RWPE2 (cell line): ENCODE data around the gene ADAMTS5.

ENCODE experiments used
- ATAC-seq: fragments of 200-7000 bp; cut with Tn5 transposase; 3 replicates; pipeline ENCODE4 v1.9.1; 2021; ENCODE audit warnings: low read depth
- DNase-seq: peaks from one replicate; pipeline ENCODE4 v3.0.0-alpha.2; 2020; ENCODE audit warnings: low spot score
- H3K27ac ChIP-seq: fragments of 450-650 bp; 2 replicates; pipeline ENCODE4 v1.5.1; 2017; ENCODE audit warnings: mild to moderate bottlenecking; ENCODE audit not compliant: poor library complexity, severe bottlenecking
- H3K27me3 ChIP-seq: fragments of 250-450 bp; sonication (Bioruptor Pico); 2 replicates; pipeline ENCODE4 v1.5.1; 2021; ENCODE audit warnings: mild to moderate bottlenecking, moderate library complexity; ENCODE audit not compliant: insufficient read depth, poor library complexity, severe bottlenecking
- H3K36me3 ChIP-seq: fragments of 250-450 bp; sonication (Bioruptor Pico); 2 replicates; pipeline ENCODE4 v1.5.1; 2020; ENCODE audit warnings: low read depth, mild to moderate bottlenecking, moderate library complexity
- H3K4me1 ChIP-seq: fragments of 250-450 bp; sonication (Bioruptor Pico); 2 replicates; pipeline ENCODE4 v1.5.1; 2021; ENCODE audit warnings: mild to moderate bottlenecking, moderate library complexity; ENCODE audit not compliant: insufficient read depth, poor library complexity, severe bottlenecking
- H3K4me3 ChIP-seq: fragments of 250-450 bp; sonication (Bioruptor Pico); 2 replicates; pipeline ENCODE4 v1.5.1; 2021; ENCODE audit warnings: mild to moderate bottlenecking, moderate library complexity; ENCODE audit not compliant: severe bottlenecking
- H3K9me3 ChIP-seq: fragments of 250-450 bp; sonication (Bioruptor Pico); 2 replicates; pipeline ENCODE4 v1.5.1; 2021; ENCODE audit warnings: mild to moderate bottlenecking, moderate library complexity; ENCODE audit not compliant: severe bottlenecking
- CTCF ChIP-seq: fragments of 450-650 bp; IDR thresholded peaks from one replicate; pipeline ENCODE4 v1.5.1; 2017; ENCODE audit warnings: mild to moderate bottlenecking, moderate library complexity; ENCODE audit not compliant: poor library complexity, severe bottlenecking

Gene ADAMTS5

GRCh38 chr21:26923986-26924385 is 42.9 kb downstream of the ADAMTS5 start:
- Histone ChIP-seq H3K36me3 (no peaks in the 10 kb centered on the region), H3K9me3 (no peaks in the 10 kb centered on the region), H3K4me1 (no peaks in the 10 kb centered on the region), H3K4me3 (no peak overlapping the region), H3K27me3 (no peaks in the 10 kb centered on the region), H3K27ac (no peak overlapping the region)
- ATAC-seq (no peak), DNase-seq (no peak)
- no peak for TF ChIP-seq CTCF

- H3K27ac ChIP-seq = no peak overlapping the region
- DNase-seq = no peak
- no peaks in the 10 kb centered on the region for H3K36me3 ChIP-seq
- H3K4me1 ChIP-seq = no peaks in the 10 kb centered on the region
- ATAC-seq = no peak
- no peaks in the 10 kb centered on the region for H3K9me3 ChIP-seq
- no peaks in the 10 kb centered on the region for H3K27me3 ChIP-seq
- no peak overlapping the region for H3K4me3 ChIP-seq
- TF ChIP-seq CTCF = no peak
Measured at GRCh38 chr21:26920055-26920454, 46.8 kb downstream of the ADAMTS5 start.

- Histone ChIP-seq H3K27ac (no peak overlapping the region), H3K4me3 (no peak overlapping the region), H3K4me1 (no peaks in the 10 kb centered on the region), H3K36me3 (no peaks in the 10 kb centered on the region), H3K27me3 (no peaks in the 10 kb centered on the region), H3K9me3 (no peaks in the 10 kb centered on the region)
- DNase-seq = no peak
- no peak for ATAC-seq
- no peak for TF ChIP-seq CTCF
Measured at GRCh38 chr21:26918323-26919079, 48.4 kb downstream of the ADAMTS5 start.

- Histone ChIP-seq H3K4me1 (no peaks in the 10 kb centered on the region), H3K9me3 (no peaks in the 10 kb centered on the region), H3K27me3 (no peaks in the 10 kb centered on the region), H3K36me3 (no peaks in the 10 kb centered on the region), H3K27ac (no peak overlapping the region), H3K4me3 (no peak overlapping the region)
- DNase-seq (no peak), ATAC-seq (no peak)
- TF ChIP-seq CTCF = no peak
Measured at GRCh38 chr21:26916799-26917198, 50.1 kb downstream of the ADAMTS5 start.

- no peaks in the 10 kb centered on the region for H3K9me3 ChIP-seq
- H3K27ac ChIP-seq = no peak overlapping the region
Measured at GRCh38 chr21:26914557-26914956, 52.3 kb downstream of the ADAMTS5 start.

More at GRCh38 chr21:26914557-26914956, 52.3 kb downstream of the ADAMTS5 start:
- H3K4me1 ChIP-seq = no peaks in the 10 kb centered on the region
- H3K4me3 ChIP-seq = no peak overlapping the region
- no peaks in the 10 kb centered on the region for H3K36me3 ChIP-seq
- ATAC-seq (no peak), DNase-seq (no peak)
- H3K27me3 ChIP-seq = no peaks in the 10 kb centered on the region
- TF ChIP-seq CTCF = no peak
